ENCODE results near the gene EFHC2.

DNA sequence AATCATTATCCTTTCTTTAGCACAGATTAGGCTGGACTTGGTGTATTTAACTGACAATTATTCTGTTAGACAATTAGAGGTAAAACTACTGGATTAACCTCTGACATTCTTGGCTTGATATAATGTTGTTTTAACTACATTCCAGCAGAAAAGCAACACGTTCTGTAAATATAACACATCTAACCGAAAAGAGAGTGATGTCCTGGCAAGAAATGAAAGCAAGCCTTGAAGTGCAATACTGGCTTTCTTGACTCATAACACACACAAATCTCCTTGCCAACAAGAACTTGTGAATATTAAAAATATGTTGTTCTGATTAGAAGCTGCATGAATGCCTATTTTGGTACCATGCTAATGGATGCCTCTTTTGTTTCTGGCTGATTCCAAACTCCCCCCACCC lies 76.4 kb downstream of the EFHC2 start:
- TF ChIP-seq, protein P1, sequence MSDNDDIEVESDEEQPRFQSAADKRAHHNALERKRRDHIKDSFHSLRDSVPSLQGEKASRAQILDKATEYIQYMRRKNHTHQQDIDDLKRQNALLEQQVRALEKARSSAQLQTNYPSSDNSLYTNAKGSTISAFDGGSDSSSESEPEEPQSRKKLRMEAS (IDR thresholded peaks at IDR 0.05; ENCODE audit: low read depth): no peak
- TF ChIP-seq EZH2phosphoT487 (IDR thresholded peaks at IDR 0.05; ENCODE audit: borderline replicate concordance, low read depth) (no peak), EP300 (IDR thresholded peaks at IDR 0.05; ENCODE audit: borderline replicate concordance in 1 of 2, low read depth in 1 of 2, low read length in 1 of 2) (no peak), ELF1 (IDR thresholded peaks at IDR 0.05) (no peak), RXRA (IDR thresholded peaks at IDR 0.05; ENCODE audit: borderline replicate concordance, low read depth) (no peak), POLR2AphosphoS5 (IDR thresholded peaks at IDR 0.05; ENCODE audit: low read depth, low read length) (no peak), GATA2 (CRISPR knock-in tag; IDR thresholded peaks at IDR 0.05) (no peak)
- TF ChIP-seq, protein P2, sequence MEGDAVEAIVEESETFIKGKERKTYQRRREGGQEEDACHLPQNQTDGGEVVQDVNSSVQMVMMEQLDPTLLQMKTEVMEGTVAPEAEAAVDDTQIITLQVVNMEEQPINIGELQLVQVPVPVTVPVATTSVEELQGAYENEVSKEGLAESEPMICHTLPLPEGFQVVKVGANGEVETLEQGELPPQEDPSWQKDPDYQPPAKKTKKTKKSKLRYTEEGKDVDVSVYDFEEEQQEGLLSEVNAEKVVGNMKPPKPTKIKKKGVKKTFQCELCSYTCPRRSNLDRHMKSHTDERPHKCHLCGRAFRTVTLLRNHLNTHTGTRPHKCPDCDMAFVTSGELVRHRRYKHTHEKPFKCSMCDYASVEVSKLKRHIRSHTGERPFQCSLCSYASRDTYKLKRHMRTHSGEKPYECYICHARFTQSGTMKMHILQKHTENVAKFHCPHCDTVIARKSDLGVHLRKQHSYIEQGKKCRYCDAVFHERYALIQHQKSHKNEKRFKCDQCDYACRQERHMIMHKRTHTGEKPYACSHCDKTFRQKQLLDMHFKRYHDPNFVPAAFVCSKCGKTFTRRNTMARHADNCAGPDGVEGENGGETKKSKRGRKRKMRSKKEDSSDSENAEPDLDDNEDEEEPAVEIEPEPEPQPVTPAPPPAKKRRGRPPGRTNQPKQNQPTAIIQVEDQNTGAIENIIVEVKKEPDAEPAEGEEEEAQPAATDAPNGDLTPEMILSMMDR (IDR thresholded peaks at IDR 0.05): no peak

Measured in SK-N-SH (cell line).